ENCODE results near the gene AHR. TPM values are rescaled to one million over a fixed set of nuclear protein-coding genes. Genes with fewer than 3 reads are reported as not detected.

The AHR gene
- total RNA-seq, 1 experiment from 2014 or later: 61.3 TPM

GRCh38 chr7:17384400-17384799, 85.9 kb downstream of the AHR start:
- POLR2A ChIA-PET (ENCODE audit: unreplicated experiment): no interaction called here
- Histone ChIP-seq H3K9me3 (ENCODE audit: insufficient read depth, low read depth) (peaks cover 8% of the 10 kb centered on the region), H3F3A (ENCODE audit: insufficient read depth, low read depth) (no peaks in the 10 kb centered on the region; the same call in 1 of the 2 replicates), H3K27ac (no peak overlapping the region), H3K9me2 (ENCODE audit: insufficient read depth) (no peaks in the 10 kb centered on the region), H3K4me3 (no peak overlapping the region), H4K20me1 (ENCODE audit: insufficient read depth) (no peaks in the 10 kb centered on the region), H3K27me3 (ENCODE audit: insufficient read depth, low read depth) (no peaks in the 10 kb centered on the region), H3K4me2 (peak overlapping the region; percentile 9; the same call in 1 of the 2 replicates), H2AFZ (peak overlapping the region; percentile 57), H3K36me3 (ENCODE audit: low read depth) (no peaks in the 10 kb centered on the region), H3K4me1 (replicated peaks; ENCODE audit: insufficient read depth) (peaks cover 10% of the 10 kb centered on the region), H3K79me2 (ENCODE audit: low read depth) (no peaks in the 10 kb centered on the region)
- TF ChIP-seq, protein P1, sequence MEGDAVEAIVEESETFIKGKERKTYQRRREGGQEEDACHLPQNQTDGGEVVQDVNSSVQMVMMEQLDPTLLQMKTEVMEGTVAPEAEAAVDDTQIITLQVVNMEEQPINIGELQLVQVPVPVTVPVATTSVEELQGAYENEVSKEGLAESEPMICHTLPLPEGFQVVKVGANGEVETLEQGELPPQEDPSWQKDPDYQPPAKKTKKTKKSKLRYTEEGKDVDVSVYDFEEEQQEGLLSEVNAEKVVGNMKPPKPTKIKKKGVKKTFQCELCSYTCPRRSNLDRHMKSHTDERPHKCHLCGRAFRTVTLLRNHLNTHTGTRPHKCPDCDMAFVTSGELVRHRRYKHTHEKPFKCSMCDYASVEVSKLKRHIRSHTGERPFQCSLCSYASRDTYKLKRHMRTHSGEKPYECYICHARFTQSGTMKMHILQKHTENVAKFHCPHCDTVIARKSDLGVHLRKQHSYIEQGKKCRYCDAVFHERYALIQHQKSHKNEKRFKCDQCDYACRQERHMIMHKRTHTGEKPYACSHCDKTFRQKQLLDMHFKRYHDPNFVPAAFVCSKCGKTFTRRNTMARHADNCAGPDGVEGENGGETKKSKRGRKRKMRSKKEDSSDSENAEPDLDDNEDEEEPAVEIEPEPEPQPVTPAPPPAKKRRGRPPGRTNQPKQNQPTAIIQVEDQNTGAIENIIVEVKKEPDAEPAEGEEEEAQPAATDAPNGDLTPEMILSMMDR (conservative IDR thresholded peaks at IDR 0.05): no peak
- no peak for TF ChIP-seq EZH2 (IDR thresholded peaks at IDR 0.05; ENCODE audit: low read depth)
- DNase-seq: peak in 1 of 2 experiments; percentile 32
- CTCF ChIA-PET: no interaction called here
- intact Hi-C loops (cut with micrococcal nuclease; ENCODE audit: unreplicated experiment): no loop called here
- no TSS peak for BruUV-seq (replicated peaks)

GRCh38 chr7:17385612-17386011, 87.2 kb downstream of the AHR start:
- ChIA-PET CTCF (no interaction called here), POLR2A (ENCODE audit: unreplicated experiment) (interaction anchor here (0.6 kb wide), 1 partner anchor 120 kb away, joined by 9 read pairs; no protein-coding TSS in a partner anchor)
- TF ChIP-seq EZH2 (IDR thresholded peaks at IDR 0.05; ENCODE audit: low read depth): no peak

GRCh38 chr7:17390392-17390791, 91.9 kb downstream of the AHR start:
- no peak for TF ChIP-seq EZH2 (IDR thresholded peaks at IDR 0.05; ENCODE audit: low read depth)
- TF ChIP-seq, protein P1 (conservative IDR thresholded peaks at IDR 0.05): no peak
- Histone ChIP-seq H3K9me2 (ENCODE audit: insufficient read depth) (no peaks in the 10 kb centered on the region), H2AFZ (no peak overlapping the region), H3K36me3 (ENCODE audit: low read depth) (no peaks in the 10 kb centered on the region), H3K27me3 (ENCODE audit: insufficient read depth, low read depth) (no peaks in the 10 kb centered on the region), H4K20me1 (ENCODE audit: insufficient read depth) (no peaks in the 10 kb centered on the region), H3F3A (ENCODE audit: insufficient read depth, low read depth) (no peaks in the 10 kb centered on the region), H3K4me2 (no peak overlapping the region), H3K9me3 (ENCODE audit: insufficient read depth, low read depth) (peaks cover 26% of the 10 kb centered on the region), H3K27ac (no peak overlapping the region), H3K4me1 (replicated peaks; ENCODE audit: insufficient read depth) (no peaks in the 10 kb centered on the region), H3K4me3 (no peak overlapping the region), H3K79me2 (ENCODE audit: low read depth) (no peaks in the 10 kb centered on the region)
- ChIA-PET CTCF (no interaction called here), POLR2A (ENCODE audit: unreplicated experiment) (interaction anchor here (0.7 kb wide), 1 partner anchor 20 kb away, joined by 5 read pairs; no protein-coding TSS in a partner anchor)
- no TSS peak for BruUV-seq (replicated peaks)
- DNase-seq: no peak
- intact Hi-C loops (cut with micrococcal nuclease; ENCODE audit: unreplicated experiment): no loop called here

More at GRCh38 chr7:17385612-17386011, 87.2 kb downstream of the AHR start:
- Histone ChIP-seq H3K4me2 (no peak overlapping the region), H3K9me2 (ENCODE audit: insufficient read depth) (no peaks in the 10 kb centered on the region), H3K27ac (no peak overlapping the region), H3F3A (ENCODE audit: insufficient read depth, low read depth) (no peaks in the 10 kb centered on the region; the same call in 1 of the 2 replicates), H3K9me3 (ENCODE audit: insufficient read depth, low read depth) (peaks cover 8% of the 10 kb centered on the region), H2AFZ (no peak overlapping the region), H4K20me1 (ENCODE audit: insufficient read depth) (no peaks in the 10 kb centered on the region), H3K79me2 (ENCODE audit: low read depth) (no peaks in the 10 kb centered on the region), H3K4me1 (replicated peaks; ENCODE audit: insufficient read depth) (peaks cover 10% of the 10 kb centered on the region), H3K4me3 (no peak overlapping the region), H3K27me3 (ENCODE audit: insufficient read depth, low read depth) (no peaks in the 10 kb centered on the region), H3K36me3 (ENCODE audit: low read depth) (no peaks in the 10 kb centered on the region)
- BruUV-seq (replicated peaks): no TSS peak
- DNase-seq: no peak
- intact Hi-C loops (cut with micrococcal nuclease; ENCODE audit: unreplicated experiment): no loop called here

DNA sequence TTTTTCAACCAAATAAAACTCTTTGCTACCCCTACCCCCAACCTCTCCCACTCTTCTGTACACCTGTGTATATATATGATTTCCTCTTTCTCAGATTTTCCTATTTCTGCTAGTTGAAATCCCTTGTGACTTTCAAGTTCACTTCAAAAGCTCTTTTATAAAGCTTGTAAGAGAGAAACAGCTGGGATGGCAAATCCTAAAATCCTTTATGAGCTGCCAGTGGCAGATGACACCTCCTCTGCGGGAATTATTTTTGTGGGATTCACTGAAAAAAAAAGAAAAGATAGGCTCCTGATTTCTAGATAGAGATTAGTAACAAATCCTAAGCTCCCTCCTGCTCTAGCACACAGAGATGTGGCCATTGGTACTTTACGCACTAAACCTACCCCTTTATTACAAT, 92.9 kb downstream of the AHR start:
- Histone ChIP-seq H3K36me3 (ENCODE audit: low read depth) (no peaks in the 10 kb centered on the region), H3K4me3 (no peak overlapping the region), H4K20me1 (ENCODE audit: insufficient read depth) (no peaks in the 10 kb centered on the region), H3F3A (ENCODE audit: insufficient read depth, low read depth) (no peaks in the 10 kb centered on the region), H3K27ac (no peak overlapping the region), H3K27me3 (ENCODE audit: insufficient read depth, low read depth) (no peaks in the 10 kb centered on the region), H2AFZ (no peak overlapping the region), H3K79me2 (ENCODE audit: low read depth) (no peaks in the 10 kb centered on the region), H3K9me2 (ENCODE audit: insufficient read depth) (no peaks in the 10 kb centered on the region), H3K9me3 (ENCODE audit: insufficient read depth, low read depth) (peaks cover 27% of the 10 kb centered on the region), H3K4me2 (no peak overlapping the region), H3K4me1 (replicated peaks; ENCODE audit: insufficient read depth) (no peaks in the 10 kb centered on the region)
- CTCF ChIA-PET: no interaction called here
- no TSS peak for BruUV-seq (replicated peaks)
- no peak for TF ChIP-seq EZH2 (IDR thresholded peaks at IDR 0.05; ENCODE audit: low read depth)
- TF ChIP-seq, protein P1 (conservative IDR thresholded peaks at IDR 0.05): no peak
- intact Hi-C loops (cut with micrococcal nuclease; ENCODE audit: unreplicated experiment): no loop called here
- no peak for DNase-seq
- POLR2A ChIA-PET (ENCODE audit: unreplicated experiment): no interaction called here
